DND-41 (cell line): ENCODE measurements around the gene VAPA.
"Not testable (repeated sequence)": the region's sequence is repeated elsewhere in the genome, so short reads cannot be mapped to it uniquely, and the experiment has no call there.

ENCODE experiments used
- ATAC-seq: fragments of 200-7000 bp; cut with Tn5 transposase; 3 replicates; pipeline ENCODE4 v1.9.1; 2021; ENCODE audit warnings: low read depth; ENCODE audit not compliant: insufficient read depth
- DNase-seq: peaks from one replicate; pipeline ENCODE4 v3.0.0-alpha.2; 2020
- H2AFZ ChIP-seq: 2 replicates; pipeline ENCODE4 v1.6.0; 2012; ENCODE audit warnings: low read depth, low read length
- H3K27ac ChIP-seq: 2 replicates; pipeline ENCODE4 v1.5.1; 2012; ENCODE audit warnings: low read length, inconsistent platforms
- H3K27me3 ChIP-seq: fragments of 200-600 bp; sonication (generic); 2 replicates; pipeline ENCODE4 v1.6.0; 2012; ENCODE audit warnings: low read length, mild to moderate bottlenecking, inconsistent platforms; ENCODE audit not compliant: insufficient read depth, poor library complexity
- H3K36me3 ChIP-seq: 2 replicates; pipeline ENCODE4 v1.5.1; 2012; ENCODE audit warnings: low read length, inconsistent platforms; ENCODE audit not compliant: insufficient read depth
- H3K4me1 ChIP-seq: 2 replicates; pipeline ENCODE4 v1.5.1; 2012; ENCODE audit warnings: mild to moderate bottlenecking, low read length; ENCODE audit not compliant: insufficient read depth
- H3K4me2 ChIP-seq: 2 replicates; pipeline ENCODE4 v1.6.0; 2012; ENCODE audit warnings: mild to moderate bottlenecking, moderate library complexity, low read length, inconsistent platforms; ENCODE audit not compliant: insufficient read depth
- H3K4me3 ChIP-seq, 2 experiments: fragments of 200-600 bp in 1 of 2; shearing (Covaris generic) in 1 of 2; 2 replicates each; pipeline ENCODE4 v1.5.1; 2012 to 2016; ENCODE audit warnings: inconsistent platforms in 2 of 2, low read length in 2 of 2, mild to moderate bottlenecking in 2 of 2, low read depth in 1 of 2, moderate library complexity in 1 of 2
- H3K79me2 ChIP-seq: 2 replicates; pipeline ENCODE4 v1.6.0; 2012; ENCODE audit warnings: low read length, inconsistent platforms; ENCODE audit not compliant: insufficient read depth
- H3K9ac ChIP-seq: 2 replicates; pipeline ENCODE4 v1.6.0; 2012; ENCODE audit warnings: low read depth, mild to moderate bottlenecking, inconsistent platforms, low read length, moderate library complexity
- H3K9me3 ChIP-seq: 2 replicates; pipeline ENCODE4 v1.5.1; 2012; ENCODE audit warnings: low read length, moderate library complexity, mild to moderate bottlenecking, inconsistent platforms; ENCODE audit not compliant: insufficient read depth, severe bottlenecking
- H4K20me1 ChIP-seq: 2 replicates; pipeline ENCODE4 v1.6.0; 2012; ENCODE audit warnings: low read length; ENCODE audit not compliant: insufficient read depth
- EZH2 ChIP-seq: IDR thresholded peaks from 3 replicates; pipeline ENCODE4 v1.6.1; 2012; ENCODE audit warnings: borderline replicate concordance, low read depth, mild to moderate bottlenecking, moderate library complexity, low read length, inconsistent platforms; ENCODE audit not compliant: severe bottlenecking
- TF ChIP-seq, protein P1 (sequence below): IDR thresholded peaks from 2 replicates; pipeline ENCODE4 v1.5.1; 2012; ENCODE audit warnings: borderline replicate concordance, low read length, moderate library complexity, mild to moderate bottlenecking; ENCODE audit not compliant: poor library complexity, severe bottlenecking; ENCODE audit errors: extremely low read depth

The VAPA gene

DNA sequence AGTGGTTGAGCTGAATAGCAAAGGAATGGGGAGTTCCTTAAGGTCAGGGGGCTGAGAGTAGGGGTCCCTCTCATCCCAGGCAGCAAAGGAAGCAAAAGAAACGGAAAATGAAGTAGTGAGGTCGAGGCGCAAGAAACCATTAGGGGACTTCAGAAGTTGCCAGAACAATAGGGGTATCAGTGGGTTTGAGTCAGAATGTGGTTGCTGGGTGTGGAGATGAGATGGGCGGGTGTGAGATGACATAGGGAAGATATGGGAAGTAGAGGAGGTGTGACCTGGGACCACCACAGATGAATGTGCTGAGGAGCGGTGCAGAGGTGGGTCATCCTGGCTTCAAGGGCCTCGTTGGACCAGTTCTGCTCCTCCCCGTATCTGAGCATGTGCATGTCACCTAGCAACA is 13.1 kb upstream of the VAPA start:
- no peak overlapping the region for H2AFZ ChIP-seq
- ATAC-seq, result no peak

DNA sequence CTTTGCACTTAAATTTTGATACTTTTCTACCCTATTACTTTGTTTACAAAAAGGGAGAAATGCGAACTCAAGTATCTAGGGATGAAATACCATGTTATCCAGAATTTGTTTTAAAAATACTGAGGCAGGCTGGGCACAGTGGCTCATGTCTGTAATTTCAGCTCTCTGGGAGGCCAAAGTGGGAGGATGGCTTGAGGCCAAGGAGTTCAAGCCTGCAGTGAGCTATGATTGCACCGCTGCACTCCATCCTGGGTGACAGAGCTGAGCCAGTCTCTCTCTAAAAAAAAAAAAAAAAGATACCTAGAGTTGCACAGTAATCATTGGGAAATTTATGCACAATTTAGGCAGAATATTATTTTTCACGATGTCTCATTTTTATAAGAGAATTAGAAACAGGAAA is 12.4 kb upstream of the VAPA start:
- H3K4me1 ChIP-seq, result no peaks in the 10 kb centered on the region
- DNase-seq (no peak), ATAC-seq (no peak)
- H3K27me3 ChIP-seq, result peaks cover 10% of the 10 kb centered on the region
- no peak overlapping the region for H3K4me3 ChIP-seq
- no peak overlapping the region for H3K9ac ChIP-seq
- no peak for TF ChIP-seq EZH2
- TF ChIP-seq, protein P1, sequence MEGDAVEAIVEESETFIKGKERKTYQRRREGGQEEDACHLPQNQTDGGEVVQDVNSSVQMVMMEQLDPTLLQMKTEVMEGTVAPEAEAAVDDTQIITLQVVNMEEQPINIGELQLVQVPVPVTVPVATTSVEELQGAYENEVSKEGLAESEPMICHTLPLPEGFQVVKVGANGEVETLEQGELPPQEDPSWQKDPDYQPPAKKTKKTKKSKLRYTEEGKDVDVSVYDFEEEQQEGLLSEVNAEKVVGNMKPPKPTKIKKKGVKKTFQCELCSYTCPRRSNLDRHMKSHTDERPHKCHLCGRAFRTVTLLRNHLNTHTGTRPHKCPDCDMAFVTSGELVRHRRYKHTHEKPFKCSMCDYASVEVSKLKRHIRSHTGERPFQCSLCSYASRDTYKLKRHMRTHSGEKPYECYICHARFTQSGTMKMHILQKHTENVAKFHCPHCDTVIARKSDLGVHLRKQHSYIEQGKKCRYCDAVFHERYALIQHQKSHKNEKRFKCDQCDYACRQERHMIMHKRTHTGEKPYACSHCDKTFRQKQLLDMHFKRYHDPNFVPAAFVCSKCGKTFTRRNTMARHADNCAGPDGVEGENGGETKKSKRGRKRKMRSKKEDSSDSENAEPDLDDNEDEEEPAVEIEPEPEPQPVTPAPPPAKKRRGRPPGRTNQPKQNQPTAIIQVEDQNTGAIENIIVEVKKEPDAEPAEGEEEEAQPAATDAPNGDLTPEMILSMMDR, result no peak
- H2AFZ ChIP-seq, result no peak overlapping the region
- no peak overlapping the region for H3K4me2 ChIP-seq
- H3K9me3 ChIP-seq, result no peaks in the 10 kb centered on the region
- H4K20me1 ChIP-seq, result no peaks in the 10 kb centered on the region
- no peak overlapping the region for H3K27ac ChIP-seq
- H3K36me3 ChIP-seq, result no peaks in the 10 kb centered on the region
- H3K79me2 ChIP-seq, result no peaks in the 10 kb centered on the region

More for the DNA sequence above, 13.1 kb upstream of the VAPA start:
- Histone ChIP-seq H4K20me1 (no peaks in the 10 kb centered on the region), H3K9me3 (no peaks in the 10 kb centered on the region), H3K27ac (no peak overlapping the region), H3K4me2 (no peak overlapping the region), H3K9ac (no peak overlapping the region), H3K79me2 (no peaks in the 10 kb centered on the region), H3K4me1 (no peaks in the 10 kb centered on the region), H3K36me3 (no peaks in the 10 kb centered on the region), H3K4me3 (no peak overlapping the region), H3K27me3 (peaks cover 3% of the 10 kb centered on the region)
- DNase-seq, result no peak
- TF ChIP-seq, protein P1, result no peak
- no peak for TF ChIP-seq EZH2

DNA sequence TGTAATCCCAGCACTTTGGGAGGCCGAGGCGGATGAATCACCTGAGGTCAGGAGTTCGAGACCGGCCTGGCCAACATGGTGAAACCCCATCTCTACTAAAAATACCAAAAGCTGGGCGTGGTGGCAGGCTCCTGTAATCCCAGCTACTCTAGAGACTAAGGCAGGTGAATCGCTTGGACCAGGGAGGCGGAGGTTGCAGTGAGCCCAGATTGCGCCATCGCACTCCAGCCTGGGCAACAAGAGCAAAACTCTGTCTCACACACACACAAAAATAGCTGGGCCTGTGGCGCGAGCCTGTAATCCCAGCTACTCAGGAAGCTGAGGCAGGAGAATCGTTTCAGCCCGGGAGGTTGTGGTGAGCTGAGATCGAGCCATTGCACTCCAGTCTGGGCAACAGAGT is 11.6 kb upstream of the VAPA start:
- not testable (repeated sequence) for ATAC-seq, H3K4me2 ChIP-seq

DNA sequence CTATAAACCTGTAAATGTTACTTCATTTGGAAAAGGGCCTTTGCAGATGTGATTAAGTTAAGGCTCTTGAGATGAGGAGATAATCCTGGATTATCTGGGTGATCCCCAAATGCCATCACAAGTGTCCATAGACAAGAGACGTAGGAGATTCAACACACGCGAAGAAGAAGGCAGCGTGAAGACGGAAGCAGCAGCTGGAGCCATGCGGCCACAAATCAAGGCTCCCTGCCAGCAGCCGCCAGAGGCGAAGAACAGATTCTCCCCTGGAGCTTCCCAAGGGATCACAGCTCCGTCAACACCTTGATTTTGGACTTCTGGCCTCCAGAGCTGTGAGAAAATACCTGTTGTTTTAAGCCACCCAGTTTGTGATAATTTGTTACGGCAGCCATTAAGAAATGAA is 11.0 kb upstream of the VAPA start:
- TF ChIP-seq, protein P1, result no peak
- no peak for TF ChIP-seq EZH2
- Histone ChIP-seq H3K4me3 (no peak overlapping the region), H2AFZ (no peak overlapping the region), H3K79me2 (no peaks in the 10 kb centered on the region), H4K20me1 (no peaks in the 10 kb centered on the region), H3K4me2 (no peak overlapping the region), H3K36me3 (no peaks in the 10 kb centered on the region), H3K9ac (no peak overlapping the region), H3K4me1 (no peaks in the 10 kb centered on the region), H3K27me3 (peaks cover 17% of the 10 kb centered on the region), H3K27ac (no peak overlapping the region), H3K9me3 (no peaks in the 10 kb centered on the region)
- ATAC-seq (no peak), DNase-seq (no peak)

More for the DNA sequence above, 11.6 kb upstream of the VAPA start:
- not testable (repeated sequence) for H3K27ac ChIP-seq, H4K20me1 ChIP-seq, H3K79me2 ChIP-seq, H3K4me3 ChIP-seq, DNase-seq, H3K4me1 ChIP-seq, H3K9me3 ChIP-seq, H3K36me3 ChIP-seq, H3K9ac ChIP-seq, H2AFZ ChIP-seq
- H3K27me3 ChIP-seq, result peaks cover 17% of the 10 kb centered on the region
